K562 (cell line): Measurements from ENCODE around the gene RING1. TPM values are rescaled to one million over a fixed set of nuclear protein-coding genes. Genes with fewer than 3 reads are reported as not detected.
A peak's percentile ranks its signal among the peaks of the same experiment; 100 is the strongest.

Experiments
- ATAC-seq: fragments of 200-7000 bp; cut with Tn5 transposase; 3 replicates; pipeline ENCODE4 v1.9.1; 2020; ENCODE audit warnings: moderate library complexity
- BruUV-seq: library from RNA; stranded (reverse); fragments of 400-500 nt; replicated peaks from 2 replicates; lab custom pipeline; 2021; lab: Mats Ljungman, UMichigan
- CTCF ChIA-PET: fragments of 300-600 bp; formaldehyde crosslinking; extraction: SDS; loops from one replicate; lab custom pipeline; 2021; ENCODE audit warnings: low intra/inter-chr PET ratio; lab: Yijun Ruan, JAX
- POLR2A ChIA-PET: fragments of 300-600, 350-650 bp; sonication (Branson Sonifier 250); formaldehyde crosslinking; extraction: SDS; loops from one replicate; lab custom pipeline; 2021; ENCODE audit warnings: antibody characterized with exemption, inconsistent platforms; lab: Yijun Ruan, JAX
- DNase-seq, 4 experiments: peaks; one replicate each; pipeline versions ENCODE4 v3.0.0 to v3.0.0-alpha.2; 2011 to 2018; ENCODE audit warnings: low spot score in 3 of 4, mixed read lengths in 3 of 4; ENCODE audit errors: extremely low read depth in 1 of 4
- FAIRE-seq: peaks from 2 replicates; lab custom pipeline; 2011; peaks lifted over from hg19 to GRCh38; lab: Jason Lieb, UNC
- H2AFZ ChIP-seq: 2 replicates; pipeline ENCODE4 v1.6.0; 2011; ENCODE audit warnings: low read depth, low read length, control low read depth, inconsistent platforms
- H3K27ac ChIP-seq: fragments of 200-600 bp; 3 replicates; pipeline ENCODE4 v1.8.0; 2011; ENCODE audit warnings: low read depth, mild to moderate bottlenecking, control low read depth, inconsistent platforms, low read length, moderate library complexity, mixed read lengths; ENCODE audit errors: extremely low read depth
- H3K27me3 ChIP-seq, 2 experiments: fragments of 300-600 bp in 1 of 2; 2 replicates in 1 of 2; 3 replicates in 1 of 2; pipeline versions ENCODE4 v1.6.0 to v1.8.0; 2011; ENCODE audit warnings: inconsistent platforms in 2 of 2, low read length in 2 of 2, mild to moderate bottlenecking in 1 of 2, mixed read lengths in 1 of 2, moderate library complexity in 1 of 2; ENCODE audit not compliant: control insufficient read depth in 2 of 2, insufficient read depth in 2 of 2
- H3K36me3 ChIP-seq: fragments of 300-600 bp; 3 replicates; pipeline ENCODE4 v1.8.0; 2011; ENCODE audit warnings: mild to moderate bottlenecking, low read length, inconsistent platforms; ENCODE audit not compliant: control insufficient read depth, insufficient read depth
- H3K4me1 ChIP-seq, 2 experiments: fragments of 200-600 bp in 1 of 2; replicated peaks in 1 of 2; 2 replicates in 1 of 2; 3 replicates in 1 of 2; pipeline versions ENCODE4 v1.5.1 to v1.8.0; 2011; ENCODE audit warnings: inconsistent platforms in 2 of 2, low read length in 2 of 2, mild to moderate bottlenecking in 1 of 2, mixed read lengths in 1 of 2, moderate library complexity in 1 of 2; ENCODE audit not compliant: control insufficient read depth in 2 of 2, insufficient read depth in 2 of 2
- H3K4me2 ChIP-seq: 2 replicates; pipeline ENCODE4 v1.6.1; 2011; ENCODE audit warnings: low read length, control low read depth, inconsistent platforms, mixed read lengths; ENCODE audit not compliant: insufficient read depth
- H3K4me3 ChIP-seq: fragments of 200-600 bp; sonication (generic), shearing (Covaris generic); 2 replicates; pipeline ENCODE4 v1.5.1; 2016; ENCODE audit warnings: control low read depth, inconsistent platforms
- H3K79me2 ChIP-seq: fragments of 200-600 bp; 3 replicates; pipeline ENCODE4 v1.8.0; 2011; ENCODE audit warnings: low read length, inconsistent platforms; ENCODE audit not compliant: control insufficient read depth, insufficient read depth
- H3K9ac ChIP-seq, 2 experiments: 2 replicates each; pipeline versions ENCODE4 v1.6.0 to v1.6.1; 2011; ENCODE audit warnings: low read depth in 2 of 2, low read length in 2 of 2, control low read depth in 1 of 2, inconsistent platforms in 1 of 2, mild to moderate bottlenecking in 1 of 2, mixed read lengths in 1 of 2; ENCODE audit not compliant: insufficient read depth in 1 of 2
- H3K9me1 ChIP-seq: one replicate; pipeline ENCODE4 v1.6.0; 2011; ENCODE audit warnings: inconsistent platforms, mild to moderate bottlenecking, low read length, moderate library complexity; ENCODE audit not compliant: control insufficient read depth, insufficient read depth
- H3K9me3 ChIP-seq: replicated peaks from 2 replicates; pipeline ENCODE4 v1.5.1; 2011; ENCODE audit warnings: low read depth, low read length, inconsistent platforms; ENCODE audit not compliant: control insufficient read depth, insufficient read depth
- H4K20me1 ChIP-seq: replicated peaks from 2 replicates; pipeline ENCODE4 v1.6.1; 2011; ENCODE audit warnings: low read length, inconsistent platforms, mixed read lengths; ENCODE audit not compliant: control insufficient read depth, insufficient read depth
- ASH1L ChIP-seq: fragments of 450-650 bp; IDR thresholded peaks from 2 replicates; pipeline ENCODE4 v1.6.1; 2018; ENCODE audit warnings: borderline replicate concordance, mild to moderate bottlenecking, low read depth; ENCODE audit not compliant: partially characterized antibody
- CREBBP ChIP-seq: IDR thresholded peaks from one replicate; pipeline ENCODE4 v1.6.1; 2012; ENCODE audit warnings: low read depth, mild to moderate bottlenecking, control low read depth, inconsistent platforms, low read length
- EHMT2 ChIP-seq: fragments of 450-650 bp; IDR thresholded peaks from 2 replicates; pipeline ENCODE4 v1.6.1; 2018; ENCODE audit warnings: antibody characterized with exemption
- GTF3C2 ChIP-seq: IDR thresholded peaks from 3 replicates; pipeline ENCODE4 v1.6.1; 2011; ENCODE audit warnings: borderline replicate concordance, mild to moderate bottlenecking, moderate library complexity; ENCODE audit not compliant: insufficient read length; ENCODE audit errors: extremely low read depth
- PKNOX1 ChIP-seq: fragments of 450-650 bp; IDR thresholded peaks from 2 replicates; pipeline ENCODE4 v1.6.1; 2016
- ZBTB7A ChIP-seq: IDR thresholded peaks from 2 replicates; pipeline ENCODE4 v1.6.1; 2011; ENCODE audit warnings: low read depth, mild to moderate bottlenecking, low read length, moderate library complexity, borderline replicate concordance; ENCODE audit not compliant: control insufficient read depth
- ZNF134 ChIP-seq: fragments of 250-450 bp; sonication (Bioruptor Pico); conservative IDR thresholded peaks from 2 replicates; pipeline ENCODE4 v1.4.0; 2020
- WGBS: fragments of 100-300 bp; shearing (Covaris generic); methylation state at CpG from one replicate; pipeline ENCODE4 v1.1.6; 2016; ENCODE audit warnings: low coverage, mixed read lengths; ENCODE audit not compliant: insufficient coverage; ENCODE audit errors: missing lambda C conversion rate; 5-methylcytosine and 5-hydroxymethylcytosine counted together
- in situ Hi-C: fragments of 300-500 bp; cut with MboI; formaldehyde crosslinking; loops from 4 replicates; pipeline ENCODE4 v1.15.0; 2018; ENCODE audit warnings: inconsistent platforms, mixed read lengths
- intact Hi-C: fragments of 100-400 bp; cut with micrococcal nuclease; formaldehyde crosslinking; loops from 2 replicates; pipeline ENCODE4 v1.14.2; 2022
- polyA plus RNA-seq, 8 experiments: library from polyadenylated mRNA; depleted of rRNA in 4 of 8; stranded (reverse) in 5 of 8; unstranded in 3 of 8; fragments of >200 nt; fragmentation: Nextera tagmentation in 2 of 8; fragmentation: Illumina TruSeq in 1 of 8; extraction: Ambion mirVana in 2 of 8; extraction: Trizol in 1 of 8; gene quantifications; 2 replicates each; pipeline versions ENCODE4 v1.2.1 to v1.2.3, GENCODE V29; 2011 to 2014; ENCODE audit warnings: inconsistent platforms in 1 of 8, missing spikeins in 1 of 8
- total RNA-seq, 7 experiments: library from RNA; depleted of rRNA in 6 of 7; stranded (reverse); fragments of >200 nt in 6 of 7; fragmentation: Illumina TruSeq in 2 of 7; extraction: Trizol in 2 of 7; gene quantifications; 2 replicates each; pipeline versions ENCODE4 v1.2.1 to v1.2.3, GENCODE V29; 2011 to 2021; ENCODE audit warnings: low replicate concordance in 1 of 7

RING1 gene
- total and polyA plus RNA-seq, 9 of the 15 experiments (the other 6 are each of a cell fraction or from before 2014, with no cell fraction given), result 4.2 to 59.1 (median 36.9) TPM

- TF ChIP-seq PKNOX1 (peak; percentile 42; the same call in 1 of the 2 replicates), CREBBP (no peak), ASH1L (no peak), ZNF134 (CRISPR knock-in tag) (no peak), EHMT2 (no peak)
Measured at GRCh38 chr6:33169291-33170175, 38.8 kb upstream of the RING1 start (continued).

GRCh38 chr6:33170176-33171015 is 37.9 kb upstream of the RING1 start:
- H3K36me3 ChIP-seq, result no peaks in the 10 kb centered on the region
- TF ChIP-seq ZBTB7A, result peak; percentile 34; the same call in 1 of the 2 replicates
- TF ChIP-seq GTF3C2, result no peak
- TF ChIP-seq, all 486 proteins: peak for 1
- no peak overlapping the region for H3K4me2 ChIP-seq
- FAIRE-seq, result no peak
- no TSS peak for BruUV-seq
- H3K4me1 ChIP-seq, result peaks cover 0 to 9% of the 10 kb centered on the region in 2 experiments; a peak in 1 of 5 replicates
- no peaks in the 10 kb centered on the region for H3K9me3 ChIP-seq
- H3K9ac ChIP-seq, result peak overlapping the region in 1 of 2 experiments; percentile 59; a peak in 1 of 4 replicates
- 33% methylated on average over 8 of the region's 9 CpGs for WGBS
- H3K27ac ChIP-seq, result no peak overlapping the region
- intact Hi-C loops (no loop called here), in situ Hi-C loops (no loop called here)
- no peak overlapping the region for H3K4me3 ChIP-seq
- ChIA-PET POLR2A (interaction anchor here (1.1 kb wide), 1 partner anchor 79 kb away, joined by 4 read pairs; no protein-coding TSS in a partner anchor), CTCF (interaction anchor here (1.1 to 2.7 kb wide), 2 partner anchors 22 to 47 kb away, joined by 3 to 20 read pairs; no protein-coding TSS in a partner anchor)
- H3K79me2 ChIP-seq, result no peaks in the 10 kb centered on the region
- ATAC-seq, result peak; percentile 11; the same call in 1 of the 3 replicates
- DNase-seq, result no peak
- no peak overlapping the region for H2AFZ ChIP-seq
- peaks cover 7 to 27% of the 10 kb centered on the region in 2 experiments; a peak in 4 of 5 replicates for H3K27me3 ChIP-seq
- no peaks in the 10 kb centered on the region for H3K9me1 ChIP-seq
- H4K20me1 ChIP-seq, result peaks cover 4% of the 10 kb centered on the region; the same call in 1 of the 2 replicates
